ENCODE data around the gene ALDOA.

Gene ALDOA

GRCh38 chr16:30091474-30092372, 26.2 kb downstream of the ALDOA start, which contains the start of gene TBX6:
Gene TBX6, minus strand, starts transcription at chr16:30091924. Its CDS starts 731 bp downstream, at chr16:30091193.
- TF ChIP-seq GABPA (IDR thresholded peaks at IDR 0.05; ENCODE audit: low read depth) (no peak), CTCF (IDR thresholded peaks at IDR 0.05; ENCODE audit: insufficient read depth, low read length) (peak; percentile 72), POLR2AphosphoS5 (IDR thresholded peaks at IDR 0.05; ENCODE audit: low read depth) (peak; percentile 59; the same call in 1 of the 2 replicates), REST (IDR thresholded peaks at IDR 0.05; ENCODE audit: insufficient replicate concordance, low read depth) (no peak), SPI1 (IDR thresholded peaks at IDR 0.05; ENCODE audit: borderline replicate concordance, low read depth) (0 out of 2 replicates have a peak, but pooled peaks have one; percentile 24)
- Histone ChIP-seq H3K27ac (replicated peaks) (peak within 1 kb of the TSS; percentile 94), H3K4me3 (replicated peaks; ENCODE audit: insufficient read depth, low read length) (peak within 1 kb of the TSS; percentile 45), H3K27me3 (ENCODE audit: insufficient read depth, poor library complexity, severe bottlenecking) (no peaks in the 10 kb centered on the region)
- peak; percentile 86 to 94 for DNase-seq (ENCODE audit: low read depth in 1 of 2, low spot score in 1 of 2)

GRCh38 chr16:30092373-30093010, 26.9 kb downstream of the ALDOA start:
- H3K4me3 ChIP-seq (replicated peaks; ENCODE audit: insufficient read depth, low read length) = peak overlapping the region; percentile 45
- H3K27me3 ChIP-seq (ENCODE audit: insufficient read depth, poor library complexity, severe bottlenecking) = no peaks in the 10 kb centered on the region
- peak; percentile 92 to 98 for DNase-seq (ENCODE audit: low read depth in 1 of 2, low spot score in 1 of 2)
- TF ChIP-seq REST (IDR thresholded peaks at IDR 0.05; ENCODE audit: insufficient replicate concordance, low read depth) = peak; percentile 63
- TF ChIP-seq POLR2AphosphoS5 (IDR thresholded peaks at IDR 0.05; ENCODE audit: low read depth) = peak; percentile 53
- peak; percentile 36 for TF ChIP-seq GABPA (IDR thresholded peaks at IDR 0.05; ENCODE audit: low read depth)
- peak; percentile 85 for TF ChIP-seq CTCF (IDR thresholded peaks at IDR 0.05; ENCODE audit: insufficient read depth, low read length)
- peak; percentile 87; the same call in 1 of the 2 replicates for TF ChIP-seq SPI1 (IDR thresholded peaks at IDR 0.05; ENCODE audit: borderline replicate concordance, low read depth)
- H3K27ac ChIP-seq (replicated peaks) = peak overlapping the region; percentile 94

- TF ChIP-seq GABPA (IDR thresholded peaks at IDR 0.05; ENCODE audit: low read depth) (no peak), REST (IDR thresholded peaks at IDR 0.05; ENCODE audit: insufficient replicate concordance, low read depth) (no peak), POLR2AphosphoS5 (IDR thresholded peaks at IDR 0.05; ENCODE audit: low read depth) (no peak), SPI1 (IDR thresholded peaks at IDR 0.05; ENCODE audit: borderline replicate concordance, low read depth) (no peak), CTCF (IDR thresholded peaks at IDR 0.05; ENCODE audit: insufficient read depth, low read length) (no peak)
- Histone ChIP-seq H3K27ac (replicated peaks) (no peak overlapping the region), H3K27me3 (ENCODE audit: insufficient read depth, poor library complexity, severe bottlenecking) (no peaks in the 10 kb centered on the region), H3K4me3 (replicated peaks; ENCODE audit: insufficient read depth, low read length) (no peak overlapping the region)
- no peak for DNase-seq (ENCODE audit: low read depth in 1 of 2, low spot score in 1 of 2)
Measured at GRCh38 chr16:30094541-30095165, 29.1 kb downstream of the ALDOA start.
